ENCODE results near the gene ATP8A1.

GRCh38 chr4:42672359-42673081, 15.6 kb upstream of the ATP8A1 start:
- TF ChIP-seq, protein P1, sequence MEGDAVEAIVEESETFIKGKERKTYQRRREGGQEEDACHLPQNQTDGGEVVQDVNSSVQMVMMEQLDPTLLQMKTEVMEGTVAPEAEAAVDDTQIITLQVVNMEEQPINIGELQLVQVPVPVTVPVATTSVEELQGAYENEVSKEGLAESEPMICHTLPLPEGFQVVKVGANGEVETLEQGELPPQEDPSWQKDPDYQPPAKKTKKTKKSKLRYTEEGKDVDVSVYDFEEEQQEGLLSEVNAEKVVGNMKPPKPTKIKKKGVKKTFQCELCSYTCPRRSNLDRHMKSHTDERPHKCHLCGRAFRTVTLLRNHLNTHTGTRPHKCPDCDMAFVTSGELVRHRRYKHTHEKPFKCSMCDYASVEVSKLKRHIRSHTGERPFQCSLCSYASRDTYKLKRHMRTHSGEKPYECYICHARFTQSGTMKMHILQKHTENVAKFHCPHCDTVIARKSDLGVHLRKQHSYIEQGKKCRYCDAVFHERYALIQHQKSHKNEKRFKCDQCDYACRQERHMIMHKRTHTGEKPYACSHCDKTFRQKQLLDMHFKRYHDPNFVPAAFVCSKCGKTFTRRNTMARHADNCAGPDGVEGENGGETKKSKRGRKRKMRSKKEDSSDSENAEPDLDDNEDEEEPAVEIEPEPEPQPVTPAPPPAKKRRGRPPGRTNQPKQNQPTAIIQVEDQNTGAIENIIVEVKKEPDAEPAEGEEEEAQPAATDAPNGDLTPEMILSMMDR (IDR thresholded peaks at IDR 0.05; ENCODE audit: low read depth, low read length), result no peak
- no peak for TF ChIP-seq EZH2phosphoT487 (IDR thresholded peaks at IDR 0.05; ENCODE audit: low read depth)

Measured in OCI-LY3 (cell line).